HG02870 (cell line): ENCODE results near the gene KY.

Experiments
- ATAC-seq: cut with Tn5 transposase; IDR thresholded peaks from one replicate; pipeline ENCODE4 v1.9.1; 2021; ENCODE audit warnings: mild to moderate bottlenecking, moderate library complexity; ENCODE audit not compliant: unreplicated experiment

The KY gene, protein sequence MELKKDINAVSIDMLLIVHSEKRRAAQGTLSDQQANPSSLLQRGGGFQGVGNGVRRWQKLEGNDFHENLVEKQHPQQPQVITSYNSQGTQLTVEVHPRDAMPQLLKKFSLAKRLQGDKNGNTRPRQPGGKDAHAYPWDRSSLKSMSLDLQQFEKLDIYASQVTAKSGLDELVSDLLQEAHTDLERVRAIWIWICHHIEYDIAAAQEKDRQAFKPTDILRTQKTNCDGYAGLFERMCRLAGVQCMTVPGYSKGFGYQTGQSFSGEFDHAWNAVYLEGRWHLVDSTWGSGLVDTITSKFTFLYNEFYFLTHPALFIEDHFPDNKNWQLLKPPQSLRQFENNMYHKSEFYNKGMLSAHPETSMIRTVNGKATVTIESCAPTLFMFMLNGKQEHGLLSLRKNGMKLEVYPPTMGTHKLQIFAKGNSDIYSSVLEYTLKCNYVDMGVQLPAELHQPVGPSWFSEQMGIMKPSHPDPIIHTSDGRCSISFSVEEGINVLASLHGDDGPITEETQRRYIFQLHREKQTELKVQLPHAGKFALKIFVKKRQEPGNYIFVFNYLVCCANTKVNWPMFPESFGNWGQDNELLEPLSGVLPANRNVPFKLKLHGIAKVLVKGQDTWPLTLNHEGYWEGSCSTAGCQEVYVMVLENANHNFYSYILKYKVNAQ

DNA sequence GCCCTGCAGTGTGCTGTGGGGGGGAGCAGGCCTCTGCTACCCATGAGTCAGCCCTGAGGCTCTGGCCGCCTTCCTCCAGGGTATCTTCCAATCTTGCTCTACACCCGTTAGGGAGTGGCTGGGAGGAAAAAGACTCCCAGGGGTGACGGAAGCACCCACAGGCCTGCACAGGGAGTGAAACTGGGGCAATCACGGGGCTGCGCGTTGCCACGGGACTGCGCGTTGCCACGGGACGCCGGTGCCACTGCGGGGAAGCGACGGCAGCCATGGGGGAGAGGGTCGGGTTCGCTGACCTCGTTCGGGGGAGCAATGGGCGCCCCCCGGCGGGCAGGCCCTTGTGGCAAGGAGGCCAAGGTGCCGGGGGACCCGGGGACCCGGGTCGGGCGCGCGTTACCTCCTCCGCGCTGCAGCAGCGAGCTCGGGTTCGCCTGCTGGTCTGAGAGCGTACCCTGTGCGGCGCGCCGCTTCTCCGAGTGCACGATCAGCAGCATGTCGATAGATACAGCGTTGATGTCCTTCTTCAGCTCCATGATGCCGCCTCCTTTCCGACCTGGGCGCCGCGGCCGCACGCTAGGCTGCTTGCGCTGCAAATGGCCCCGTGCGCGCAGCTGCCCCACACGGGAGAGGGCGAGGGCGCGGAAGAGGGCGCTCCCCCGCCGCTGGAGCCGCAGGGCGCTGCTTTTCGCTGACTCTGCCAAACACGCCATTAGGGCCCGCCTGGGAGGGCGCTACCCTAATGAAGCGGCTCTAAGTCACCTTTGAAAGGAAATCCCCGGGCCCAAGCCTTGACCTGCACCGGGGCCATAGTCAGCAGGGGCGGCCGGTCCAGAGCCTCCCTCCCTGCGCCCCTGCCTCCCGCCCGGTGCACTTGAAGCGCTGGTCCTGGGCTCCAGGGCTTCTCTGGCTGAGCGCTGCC, at the start of gene KY:
TSS of gene KY (minus strand) at position 592 of the 916 bp plus-strand sequence. CDS start at position 530, 62 bp downstream.
- no peak for ATAC-seq

DNA sequence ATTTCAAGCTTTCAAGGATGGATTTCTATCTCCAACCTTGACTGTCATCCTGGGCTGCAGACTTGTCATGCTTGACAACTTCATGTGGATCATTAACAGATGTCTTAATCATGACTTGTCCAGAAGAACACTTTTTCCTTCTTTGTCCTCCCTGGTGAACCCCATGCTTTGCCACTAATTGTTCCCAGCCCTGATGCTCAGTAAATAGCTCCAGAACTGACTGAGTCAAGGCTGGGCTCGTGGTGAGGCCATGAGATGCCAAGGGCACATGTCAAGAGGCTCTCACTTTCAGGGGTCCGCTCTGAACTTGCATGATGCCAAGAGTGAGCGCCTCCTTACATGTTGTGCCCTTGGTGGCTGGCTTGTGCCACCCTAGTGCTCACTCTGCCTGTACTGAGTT, 48.9 kb upstream of the KY start:
- ATAC-seq = no peak

DNA sequence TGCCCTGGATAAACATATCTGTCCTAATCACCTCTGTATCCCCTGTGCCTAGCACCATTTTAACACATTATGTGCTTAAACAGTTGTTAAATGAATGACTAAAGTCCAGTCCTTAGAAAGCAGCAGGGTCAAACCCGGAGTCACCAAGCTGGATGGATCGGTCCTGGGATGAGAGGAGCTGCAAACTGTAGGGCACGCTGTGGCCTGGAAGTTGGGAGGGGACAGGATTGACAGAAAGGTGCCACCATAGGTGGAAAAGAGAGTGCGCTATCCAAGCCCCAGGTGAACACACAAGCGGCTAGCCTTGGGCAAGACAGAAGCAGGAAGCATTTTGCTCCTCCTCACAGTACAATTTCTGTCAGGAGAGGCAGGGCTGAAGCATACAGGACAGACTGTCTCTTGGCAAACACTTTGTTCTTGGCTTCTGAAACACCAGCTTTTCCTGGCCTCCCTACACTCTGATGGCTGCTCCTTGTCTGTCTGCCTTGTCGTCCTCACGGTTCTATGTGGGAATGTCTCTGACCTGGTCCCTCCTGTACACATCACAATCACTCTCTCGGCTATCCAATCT, 48.4 kb upstream of the KY start:
- no peak for ATAC-seq

DNA sequence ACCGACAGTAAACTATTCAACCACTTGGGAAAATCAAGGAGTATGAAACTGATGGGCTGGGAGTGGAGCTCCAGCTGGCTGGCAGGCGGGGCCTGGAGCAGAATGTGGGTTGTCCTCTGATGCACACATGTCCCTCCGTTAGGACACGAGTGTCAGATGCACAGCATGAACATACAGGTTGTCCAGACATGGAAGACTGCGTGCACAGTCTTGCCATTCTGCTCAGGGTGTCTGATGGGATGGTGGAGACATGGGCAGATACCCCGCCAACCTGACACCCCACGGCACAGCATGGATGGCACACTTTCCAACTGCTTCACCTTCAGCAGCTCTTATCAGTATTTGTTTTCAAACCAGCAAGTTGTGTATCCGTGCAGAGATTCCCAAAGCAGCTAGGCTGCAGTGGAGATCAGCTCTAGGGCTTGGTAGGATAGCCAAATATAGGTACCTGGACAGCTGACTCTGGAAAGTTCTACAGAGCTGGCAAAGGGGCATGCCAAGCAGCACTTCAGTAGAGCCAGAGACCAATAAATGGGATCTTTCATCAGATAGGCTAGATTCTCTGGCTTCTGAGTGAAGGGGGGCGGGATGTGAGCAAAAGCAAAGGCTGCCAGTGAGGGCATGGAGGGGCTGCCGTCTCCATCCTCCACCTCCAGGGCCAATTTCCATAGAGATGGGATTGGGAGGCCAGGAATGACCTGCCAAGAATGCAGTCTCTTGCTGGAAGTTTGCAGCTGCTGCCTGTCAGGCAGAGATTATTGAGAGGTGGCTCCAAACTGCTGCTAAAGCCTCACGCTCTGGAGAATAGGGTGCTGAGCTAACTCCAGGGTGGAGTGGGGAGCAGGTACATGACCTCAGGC, 47.2 kb upstream of the KY start:
- ATAC-seq = no peak

DNA sequence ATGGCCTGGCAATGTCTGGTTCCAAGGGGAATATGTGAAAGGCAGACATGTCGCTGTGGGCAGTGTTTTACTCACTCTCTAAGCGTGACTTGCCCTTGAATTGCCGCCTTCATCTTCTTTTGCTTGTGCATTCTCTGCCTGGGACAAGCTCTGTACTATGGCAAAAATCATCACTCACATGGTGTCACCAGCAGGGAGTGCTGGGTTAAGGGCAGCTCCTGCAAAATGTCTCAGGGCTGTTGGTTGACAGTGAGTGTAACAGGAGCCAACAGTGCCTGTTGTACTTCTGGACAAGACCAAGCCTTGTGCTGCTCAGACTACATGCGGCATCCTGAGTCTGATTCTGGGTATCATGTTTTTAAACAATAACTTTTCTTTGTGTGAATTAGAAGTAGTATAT, 45.3 kb upstream of the KY start:
- no peak for ATAC-seq

DNA sequence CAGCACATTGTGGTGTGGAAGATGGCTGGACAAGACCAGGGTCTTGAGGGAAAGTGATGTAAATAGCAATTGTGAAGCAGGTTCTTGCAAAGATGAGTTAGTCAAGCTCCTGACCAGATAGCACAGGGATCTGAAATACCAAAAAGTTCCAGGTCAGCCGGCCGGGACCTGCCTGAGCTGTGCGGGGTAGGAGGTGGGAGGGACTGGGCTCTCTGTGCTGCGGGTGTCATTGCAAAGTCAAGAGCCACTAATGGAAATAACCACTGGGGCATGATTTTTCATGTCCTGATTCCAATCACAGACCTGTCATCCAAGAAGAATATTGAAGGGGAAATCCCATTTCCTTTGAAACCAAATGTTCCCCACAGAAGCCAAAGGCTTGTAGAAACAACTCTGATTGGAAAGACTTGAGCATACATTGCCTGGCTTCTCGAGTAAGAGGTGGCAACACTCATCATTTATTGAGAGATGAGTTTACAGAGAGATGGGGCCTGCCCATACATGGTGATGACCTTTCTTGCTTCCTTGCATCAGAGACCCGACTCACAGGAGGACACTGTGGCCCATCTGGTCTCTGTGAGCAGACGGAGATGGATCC, 44.2 kb upstream of the KY start:
- ATAC-seq = no peak

DNA sequence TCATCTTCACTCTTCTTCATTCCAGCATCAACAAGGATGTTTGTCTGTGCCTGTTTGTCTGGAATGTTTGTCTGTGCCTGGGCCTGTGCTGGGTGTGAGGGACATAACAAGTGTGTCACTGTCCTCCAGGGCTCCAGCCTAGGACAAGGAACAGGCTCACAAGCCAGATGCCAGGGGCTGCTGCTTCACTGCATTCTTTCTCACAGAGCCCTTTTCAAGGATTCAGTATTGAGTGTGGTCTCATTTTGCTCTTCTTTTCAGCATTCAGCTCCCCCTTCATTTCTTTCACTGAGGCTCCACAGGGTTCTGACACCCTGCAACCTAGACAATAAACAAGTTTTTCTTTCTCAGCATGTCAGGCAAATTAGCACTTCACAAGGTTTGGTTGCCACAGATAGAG, 43.6 kb upstream of the KY start:
- no peak for ATAC-seq

DNA sequence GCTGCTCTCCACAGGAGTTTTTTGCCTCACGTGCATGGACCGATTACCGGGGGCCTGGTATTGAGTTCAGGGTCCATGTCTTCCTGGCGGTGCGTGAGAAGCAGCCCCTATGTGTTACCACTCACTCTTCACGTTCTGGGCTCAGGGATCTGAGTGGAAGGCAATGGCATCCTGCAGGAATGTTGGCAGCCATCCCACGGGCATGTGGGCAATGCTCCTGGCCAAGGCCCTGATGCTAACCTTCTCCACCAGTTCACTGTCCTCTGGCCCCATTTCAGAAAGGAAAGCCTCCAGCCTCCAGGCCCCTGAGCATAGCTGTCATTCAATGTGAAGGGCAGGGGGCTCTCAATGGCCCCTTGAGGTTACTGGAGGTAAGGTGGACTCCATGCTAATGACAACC, 43.0 kb upstream of the KY start:
- ATAC-seq = no peak

DNA sequence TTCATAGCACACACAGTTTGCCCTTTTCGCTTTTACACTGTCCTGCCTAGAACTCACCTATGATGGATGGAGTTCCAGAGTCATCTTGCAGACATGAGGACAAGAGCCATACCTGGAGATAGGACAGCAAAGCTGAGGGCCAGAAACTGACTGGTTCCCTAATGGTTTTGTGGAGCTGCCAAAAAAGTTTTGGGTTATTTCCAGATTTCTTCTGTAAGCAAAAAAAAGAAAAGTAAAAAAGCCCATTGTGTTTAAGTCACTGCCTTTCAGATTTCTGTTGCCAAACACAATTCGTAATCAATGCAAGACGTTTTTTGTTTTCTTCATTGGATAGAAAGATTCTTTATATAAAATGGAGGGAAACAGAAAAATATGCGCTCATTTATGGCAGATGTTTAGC, 42.4 kb upstream of the KY start:
- ATAC-seq = no peak

DNA sequence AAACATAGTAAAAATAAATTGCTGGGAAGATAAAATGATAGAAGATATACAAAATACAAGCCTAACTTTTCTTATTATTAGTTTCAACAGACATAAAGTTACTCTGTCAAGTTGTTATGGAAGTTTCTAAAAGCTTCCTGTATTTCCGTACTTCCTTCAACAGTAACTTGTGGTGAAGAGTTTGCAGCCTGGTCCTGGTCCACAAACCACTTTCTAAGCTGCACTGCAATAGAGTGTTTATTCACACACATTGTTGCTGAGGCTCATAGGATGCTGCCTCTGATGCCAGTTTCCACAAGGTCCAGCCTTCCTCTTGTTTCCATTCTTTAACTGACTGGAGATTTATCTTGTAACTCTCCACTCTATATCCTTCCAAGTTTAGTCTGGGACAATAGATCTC, 39.4 kb upstream of the KY start:
- no peak for ATAC-seq

DNA sequence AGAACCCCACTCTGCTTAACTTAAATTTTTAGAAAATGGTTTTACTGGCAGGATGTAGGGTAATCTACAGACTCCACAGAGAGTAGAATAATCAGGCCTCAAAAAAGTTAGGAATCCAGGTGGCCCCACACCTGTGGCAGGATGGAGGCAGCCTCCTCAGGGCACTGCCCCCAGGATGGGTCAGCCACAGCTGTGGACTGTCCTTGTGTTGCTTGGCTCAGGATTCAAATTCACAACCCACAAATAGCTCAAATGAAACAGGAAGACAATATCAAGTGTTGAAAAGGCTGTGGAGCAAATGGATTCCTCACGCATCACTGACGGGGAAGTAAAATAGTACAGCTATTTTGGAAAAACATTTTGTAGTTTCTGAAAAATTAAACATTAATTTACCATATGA, 36.8 kb upstream of the KY start:
- ATAC-seq = no peak

DNA sequence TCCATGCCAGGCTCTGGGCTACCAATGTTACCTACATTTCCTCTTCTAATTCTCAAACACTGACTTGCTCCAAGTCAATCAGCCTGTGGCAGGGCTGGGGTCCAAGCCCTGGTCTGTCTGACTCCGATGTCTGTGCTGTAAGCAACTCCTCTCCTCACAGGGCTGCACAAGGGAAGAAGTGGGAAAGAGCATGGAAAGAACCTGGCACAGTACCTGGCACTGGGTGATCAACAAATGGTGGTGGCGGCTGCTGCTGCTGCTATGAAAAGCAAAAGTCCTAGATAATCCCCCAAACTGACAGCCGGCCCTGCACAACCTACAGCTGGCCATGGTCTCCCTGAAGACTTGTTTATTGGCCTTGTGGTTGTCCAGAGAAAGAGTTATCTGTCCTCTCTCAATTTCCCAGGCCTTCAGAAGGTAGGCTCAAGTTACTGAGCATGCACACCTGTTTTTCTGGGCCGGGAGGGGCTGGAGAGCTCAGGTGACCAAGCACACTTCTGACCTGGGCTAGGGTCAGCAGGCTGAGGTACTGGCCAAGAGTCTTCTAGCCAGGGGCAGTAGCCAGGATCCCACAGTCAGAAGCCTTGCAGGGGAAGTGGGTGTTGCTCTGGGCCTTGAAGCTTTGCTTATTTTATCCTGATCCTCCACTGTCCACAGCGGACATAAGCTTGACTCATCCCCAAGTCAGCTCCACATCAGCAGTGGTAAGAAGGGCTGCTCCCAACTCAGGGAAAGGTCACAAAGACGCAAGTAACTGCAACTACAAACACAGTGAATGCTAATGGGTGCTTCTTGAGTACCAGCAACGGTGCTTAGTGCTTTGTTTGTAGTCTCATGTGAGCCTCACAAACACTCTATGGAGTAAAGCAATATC, 35.3 kb upstream of the KY start:
- ATAC-seq = no peak

DNA sequence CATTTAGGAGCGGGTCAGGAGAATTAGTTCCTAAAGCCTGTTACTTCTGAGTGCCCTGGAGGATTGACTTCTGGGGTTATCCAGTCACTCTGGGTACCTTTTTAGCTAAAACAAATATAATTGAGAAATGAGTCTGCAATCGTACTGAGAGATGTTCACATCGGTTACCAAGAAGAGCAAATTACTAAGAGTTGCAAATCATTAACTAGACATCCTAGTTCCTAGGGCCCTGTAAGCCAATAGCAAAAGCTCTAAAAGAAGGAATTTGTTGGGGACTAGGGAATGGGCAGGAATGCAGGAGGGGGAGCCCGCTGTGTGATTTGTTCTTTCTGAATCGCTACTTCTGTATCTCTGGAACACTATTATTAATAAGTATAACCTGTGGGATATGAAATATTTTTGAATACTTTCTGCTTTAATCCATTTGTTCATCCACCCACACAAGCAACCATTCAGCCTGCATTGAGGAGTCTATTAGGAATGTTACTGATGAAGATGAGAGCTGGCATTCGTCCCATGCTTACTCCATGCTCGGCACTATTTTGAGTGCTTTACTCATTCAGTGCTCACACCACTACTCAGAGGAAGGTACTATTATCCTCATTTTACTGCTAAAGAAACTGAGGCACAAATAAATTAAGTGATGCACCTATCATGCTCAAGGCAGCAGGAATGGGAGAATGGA, 31.5 kb upstream of the KY start:
- no peak for ATAC-seq

DNA sequence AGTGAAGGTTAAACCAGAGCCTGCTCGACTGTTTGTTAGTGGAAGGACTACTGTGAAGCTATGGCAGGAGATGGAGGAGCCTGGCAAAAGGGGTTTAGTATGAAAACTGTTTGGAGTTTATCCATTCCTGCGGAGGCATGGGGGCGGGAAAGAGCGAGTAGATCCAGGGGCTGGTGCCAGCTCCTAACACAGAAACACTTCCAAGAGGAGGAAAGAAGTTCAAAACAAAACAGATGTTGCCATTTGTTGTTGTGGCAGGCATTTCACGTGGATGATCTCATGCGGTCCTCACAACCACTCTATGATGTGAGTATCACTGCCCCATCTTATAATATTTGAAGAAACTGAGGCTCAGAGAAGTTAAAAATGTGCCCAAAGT, 30.7 kb upstream of the KY start:
- ATAC-seq = no peak

DNA sequence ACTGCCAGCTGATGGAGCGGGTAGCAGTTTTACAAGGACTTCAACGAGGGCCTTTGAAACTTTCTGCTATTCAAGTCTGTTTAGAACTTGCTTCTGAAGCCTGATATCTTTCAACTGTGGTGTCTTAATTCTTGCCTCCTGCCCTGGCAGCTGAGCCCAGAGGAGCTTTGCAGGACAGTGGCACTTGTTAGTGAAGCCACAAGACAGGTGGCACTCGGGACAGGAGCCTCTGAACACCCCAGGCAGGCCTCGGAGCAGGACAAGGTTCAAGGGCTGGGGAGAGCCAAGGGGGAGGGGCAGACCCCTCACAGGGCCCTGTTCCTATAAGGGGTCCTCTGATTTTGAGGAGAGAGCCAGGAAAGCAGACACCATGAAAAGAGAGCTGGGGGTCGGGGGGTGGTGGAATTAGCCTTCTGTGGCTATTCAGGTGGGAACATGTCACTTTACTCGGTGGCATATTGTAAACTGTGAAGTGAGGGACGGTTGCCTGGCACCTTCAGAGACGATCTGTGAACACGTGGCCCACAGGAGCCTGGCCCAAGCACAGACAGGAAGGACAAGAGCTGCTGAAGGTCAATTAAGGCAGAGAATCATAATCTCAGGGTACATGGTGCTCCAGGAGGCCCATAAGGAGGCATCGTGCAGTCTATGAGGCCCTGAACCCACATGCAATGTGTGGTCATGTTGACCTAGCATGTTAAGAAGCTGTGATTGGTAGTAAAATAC, 30.1 kb upstream of the KY start:
- no peak for ATAC-seq

DNA sequence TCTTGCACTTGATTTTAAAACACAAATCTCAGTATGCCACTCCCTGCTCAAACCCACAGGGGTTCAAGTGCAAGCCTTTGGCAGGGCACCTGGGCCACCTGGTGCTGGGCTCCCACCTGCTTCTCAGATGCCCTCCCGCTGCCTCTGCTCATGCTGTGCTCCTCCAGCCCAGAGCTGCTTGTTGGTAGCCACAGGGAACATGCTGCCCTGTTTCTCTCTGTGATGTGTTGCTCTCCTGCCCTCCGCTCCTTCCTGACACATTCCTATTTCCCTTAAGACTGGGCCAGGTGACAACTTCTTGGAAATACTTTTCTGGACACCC, 27.1 kb upstream of the KY start:
- ATAC-seq = no peak

DNA sequence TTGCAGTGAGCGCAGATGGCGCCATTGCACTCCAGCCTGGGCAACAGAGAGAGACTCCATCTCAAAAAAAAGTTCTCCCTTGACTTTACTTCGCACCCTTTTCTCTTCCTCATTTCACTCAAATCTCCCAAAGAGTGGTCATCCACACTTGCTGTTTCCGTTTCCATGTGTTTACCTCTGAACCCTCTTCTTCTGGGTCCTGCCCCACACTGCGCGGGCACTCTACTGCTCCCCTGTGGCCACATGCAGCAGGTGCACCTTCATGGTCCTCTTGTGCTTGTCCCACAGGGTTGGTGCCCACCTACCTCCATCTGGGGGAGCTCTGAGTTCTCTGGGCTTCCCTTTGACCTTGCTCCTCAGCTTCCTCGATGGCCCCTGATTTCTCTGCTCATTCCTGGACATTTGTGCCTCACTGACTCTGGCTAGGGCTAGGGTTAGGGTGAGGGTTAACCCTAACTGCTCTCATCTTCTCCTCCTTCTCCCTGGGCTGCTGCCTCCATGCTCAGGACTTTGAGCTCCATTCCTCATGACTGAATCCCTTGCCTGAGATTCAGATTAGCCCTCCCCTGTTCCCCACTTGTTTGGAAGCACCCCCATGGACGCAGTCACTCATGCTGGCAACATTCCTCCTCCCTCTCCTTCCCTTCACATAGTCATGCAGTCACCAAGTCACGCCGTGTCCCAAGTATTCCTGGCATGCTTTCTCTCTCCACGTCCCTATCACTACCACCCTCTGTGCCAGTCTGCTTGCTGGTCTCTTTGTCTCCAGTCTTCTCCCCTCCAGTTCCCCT, 26.6 kb upstream of the KY start:
- ATAC-seq = no peak
